ENCODE results near the gene PLA2G2E. TPM values are rescaled to one million over a fixed set of nuclear protein-coding genes. Genes with fewer than 3 reads are reported as not detected.

The PLA2G2E gene
- total and polyA plus RNA-seq, 3 donors from 2014 or later = not detected

- WGBS, 2 donors = 94% methylated on average over 13 of the region's 13 CpGs
- H3K27me3 ChIP-seq = no peaks in the 10 kb centered on the region
- no peak overlapping the region for H3K27ac ChIP-seq
- DNase-seq = no peak
- H3K4me3 ChIP-seq = no peak overlapping the region
- H3K9me3 ChIP-seq = no peaks in the 10 kb centered on the region
- no peaks in the 10 kb centered on the region for H3K4me1 ChIP-seq
- intact Hi-C loops (cut with DNase I; ENCODE audit: low total_unique reads) = no loop called here
- TF ChIP-seq POLR2A (IDR thresholded peaks at IDR 0.05) = no peak
- TF ChIP-seq, protein P1, sequence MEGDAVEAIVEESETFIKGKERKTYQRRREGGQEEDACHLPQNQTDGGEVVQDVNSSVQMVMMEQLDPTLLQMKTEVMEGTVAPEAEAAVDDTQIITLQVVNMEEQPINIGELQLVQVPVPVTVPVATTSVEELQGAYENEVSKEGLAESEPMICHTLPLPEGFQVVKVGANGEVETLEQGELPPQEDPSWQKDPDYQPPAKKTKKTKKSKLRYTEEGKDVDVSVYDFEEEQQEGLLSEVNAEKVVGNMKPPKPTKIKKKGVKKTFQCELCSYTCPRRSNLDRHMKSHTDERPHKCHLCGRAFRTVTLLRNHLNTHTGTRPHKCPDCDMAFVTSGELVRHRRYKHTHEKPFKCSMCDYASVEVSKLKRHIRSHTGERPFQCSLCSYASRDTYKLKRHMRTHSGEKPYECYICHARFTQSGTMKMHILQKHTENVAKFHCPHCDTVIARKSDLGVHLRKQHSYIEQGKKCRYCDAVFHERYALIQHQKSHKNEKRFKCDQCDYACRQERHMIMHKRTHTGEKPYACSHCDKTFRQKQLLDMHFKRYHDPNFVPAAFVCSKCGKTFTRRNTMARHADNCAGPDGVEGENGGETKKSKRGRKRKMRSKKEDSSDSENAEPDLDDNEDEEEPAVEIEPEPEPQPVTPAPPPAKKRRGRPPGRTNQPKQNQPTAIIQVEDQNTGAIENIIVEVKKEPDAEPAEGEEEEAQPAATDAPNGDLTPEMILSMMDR (IDR thresholded peaks at IDR 0.05) = no peak
- H3K36me3 ChIP-seq (ENCODE audit: low read depth, missing control alignments) = no peaks in the 10 kb centered on the region
Measured at GRCh38 chr1:19907456-19907855, 16.0 kb downstream of the PLA2G2E start.

DNA sequence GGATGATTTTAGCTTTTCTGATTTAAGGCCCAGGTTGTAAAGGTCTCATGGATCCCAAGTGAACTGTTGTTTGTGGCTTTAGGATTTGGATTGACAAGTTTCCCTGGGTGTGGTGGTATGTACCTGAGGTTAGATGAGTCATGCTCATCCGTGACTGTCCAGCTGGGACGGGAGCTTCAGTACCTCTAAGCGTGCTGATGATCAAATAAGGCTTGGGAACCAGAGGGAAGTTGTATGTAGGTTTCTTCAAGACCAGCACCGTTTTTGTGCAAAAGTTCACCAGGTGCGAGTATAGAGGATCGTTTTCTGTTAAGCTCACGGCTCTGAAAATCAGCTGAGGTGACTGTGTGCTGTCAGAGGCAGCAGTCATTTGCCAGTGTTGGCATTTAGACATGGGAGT lies 19.8 kb downstream of the PLA2G2E start:
- Histone ChIP-seq H3K27ac (no peak overlapping the region), H3K4me3 (no peak overlapping the region), H3K27me3 (no peaks in the 10 kb centered on the region), H3K36me3 (ENCODE audit: low read depth, missing control alignments) (no peaks in the 10 kb centered on the region), H3K9me3 (no peaks in the 10 kb centered on the region), H3K4me1 (no peaks in the 10 kb centered on the region)
- no peak for DNase-seq
- intact Hi-C loops (cut with DNase I; ENCODE audit: low total_unique reads) = no loop called here
- no peak for TF ChIP-seq POLR2A (IDR thresholded peaks at IDR 0.05)
- TF ChIP-seq, protein P1 (IDR thresholded peaks at IDR 0.05) = no peak
- 92 to 95% methylated on average over 7 of the region's 7 CpGs for WGBS, 2 donors

DNA sequence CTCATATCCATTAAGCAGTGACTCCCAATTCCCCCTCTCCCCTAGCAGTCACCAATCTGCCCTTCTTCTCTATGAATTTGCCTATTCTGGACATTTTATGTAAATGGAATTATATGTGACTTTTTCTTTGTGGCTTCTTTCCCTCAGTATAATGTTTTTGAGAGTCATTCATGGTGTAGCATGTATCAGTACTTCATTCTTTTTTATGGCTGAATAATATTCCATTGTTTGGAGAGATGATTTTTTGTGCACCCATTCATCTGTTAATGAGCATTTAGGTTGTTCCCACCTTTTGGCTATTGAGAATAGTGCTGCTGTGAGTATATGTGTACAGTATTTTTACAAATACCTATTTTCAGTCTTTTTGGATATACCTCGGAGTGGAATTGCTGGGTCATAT lies 21.8 kb downstream of the PLA2G2E start:
- intact Hi-C loops (cut with DNase I; ENCODE audit: low total_unique reads) = no loop called here
- H3K36me3 ChIP-seq (ENCODE audit: low read depth, missing control alignments) = no peaks in the 10 kb centered on the region
- DNase-seq = no peak
- H3K27ac ChIP-seq = no peak overlapping the region
- no peaks in the 10 kb centered on the region for H3K27me3 ChIP-seq
- H3K4me1 ChIP-seq = no peaks in the 10 kb centered on the region
- no peaks in the 10 kb centered on the region for H3K9me3 ChIP-seq
- TF ChIP-seq POLR2A (IDR thresholded peaks at IDR 0.05) = no peak
- TF ChIP-seq, protein P1 (IDR thresholded peaks at IDR 0.05) = no peak
- 92 to 97% methylated on average over 1 of the region's 1 CpG for WGBS, 2 donors
- no peak overlapping the region for H3K4me3 ChIP-seq

DNA sequence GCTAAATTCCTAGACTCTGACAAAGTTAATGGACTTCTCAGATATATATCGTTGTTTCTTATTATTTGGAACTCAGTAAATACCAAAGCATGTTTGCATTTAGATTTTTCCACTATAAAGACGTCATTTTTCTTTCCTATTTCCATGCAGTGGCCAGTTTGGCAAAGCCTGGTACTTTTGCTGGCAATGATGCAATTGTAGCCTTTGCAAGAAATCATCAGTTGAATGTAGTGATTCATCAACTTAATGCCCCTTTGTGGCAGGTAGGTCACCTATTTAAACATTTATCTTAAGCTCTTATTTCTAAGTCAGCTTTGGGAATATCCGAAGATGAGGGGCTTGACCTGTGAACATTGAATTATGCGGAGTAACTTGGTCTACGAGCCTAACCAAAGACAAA lies 29.2 kb downstream of the PLA2G2E start:
- TF ChIP-seq, protein P1 (IDR thresholded peaks at IDR 0.05) = no peak
- no peak for TF ChIP-seq POLR2A (IDR thresholded peaks at IDR 0.05)
- H3K4me1 ChIP-seq = peaks cover 4% of the 10 kb centered on the region
- no peak overlapping the region for H3K4me3 ChIP-seq
- no peaks in the 10 kb centered on the region for H3K27me3 ChIP-seq
- H3K27ac ChIP-seq = no peak overlapping the region
- intact Hi-C loops (cut with DNase I; ENCODE audit: low total_unique reads) = no loop called here
- H3K9me3 ChIP-seq = no peaks in the 10 kb centered on the region
- no peaks in the 10 kb centered on the region for H3K36me3 ChIP-seq (ENCODE audit: low read depth, missing control alignments)
- WGBS, 2 donors = 75 to 78% methylated on average over 5 of the region's 5 CpGs
- DNase-seq = no peak

- DNase-seq = peak; percentile 45
- Histone ChIP-seq H3K4me3 (no peak overlapping the region), H3K9me3 (no peaks in the 10 kb centered on the region), H3K27ac (no peak overlapping the region), H3K4me1 (peaks cover 4% of the 10 kb centered on the region), H3K36me3 (ENCODE audit: low read depth, missing control alignments) (no peaks in the 10 kb centered on the region), H3K27me3 (no peaks in the 10 kb centered on the region)
- 63 to 65% methylated on average over 3 of the region's 3 CpGs for WGBS, 2 donors
- TF ChIP-seq, protein P1 (IDR thresholded peaks at IDR 0.05) = no peak
- no peak for TF ChIP-seq POLR2A (IDR thresholded peaks at IDR 0.05)
- intact Hi-C loops (cut with DNase I; ENCODE audit: low total_unique reads) = no loop called here
Measured at GRCh38 chr1:19893687-19894086, 29.7 kb downstream of the PLA2G2E start.
